Hepatocyte (in vitro differentiated cells): ENCODE data around the gene UBE2Q1. TPM values are rescaled to one million over a fixed set of nuclear protein-coding genes. Genes with fewer than 3 reads are reported as not detected.

ENCODE experiments used
- DNase-seq: peaks from one replicate; pipeline ENCODE4 v3.0.0-alpha.2; 2016; ENCODE audit warnings: low spot score
- H2AFZ ChIP-seq: fragments of 200-600 bp; sonication (generic); 2 replicates; pipeline ENCODE4 v1.6.0; 2016; ENCODE audit warnings: antibody characterized with exemption, mild to moderate bottlenecking
- H3K27ac ChIP-seq: fragments of 200-600 bp; sonication (generic); 2 replicates; pipeline ENCODE4 v1.5.1; 2016; ENCODE audit warnings: mild to moderate bottlenecking
- H3K27me3 ChIP-seq: fragments of 200-600 bp; sonication (generic); 2 replicates; pipeline ENCODE4 v1.6.1; 2016
- H3K36me3 ChIP-seq: fragments of 200-600 bp; sonication (generic); replicated peaks from 2 replicates; pipeline ENCODE4 v1.5.1; 2016; ENCODE audit warnings: low read depth; ENCODE audit not compliant: insufficient read depth
- H3K4me1 ChIP-seq: fragments of 200-600 bp; sonication (generic); 2 replicates; pipeline ENCODE4 v1.5.1; 2016; ENCODE audit warnings: mild to moderate bottlenecking, moderate library complexity; ENCODE audit not compliant: insufficient read depth
- H3K4me2 ChIP-seq: fragments of 200-600 bp; sonication (generic); 2 replicates; pipeline ENCODE4 v1.6.0; 2016
- H3K4me3 ChIP-seq: fragments of 200-600 bp; sonication (generic); 2 replicates; pipeline ENCODE4 v1.5.1; 2016; ENCODE audit warnings: mild to moderate bottlenecking
- H3K79me2 ChIP-seq: fragments of 200-600 bp; sonication (generic); 2 replicates; pipeline ENCODE4 v1.6.0; 2017; ENCODE audit warnings: mild to moderate bottlenecking
- H3K9me2 ChIP-seq: fragments of 200-600 bp; sonication (generic); replicated peaks from 2 replicates; pipeline ENCODE4 v1.6.0; 2017; ENCODE audit warnings: mild to moderate bottlenecking; ENCODE audit not compliant: insufficient read depth
- H3K9me3 ChIP-seq: fragments of 200-600 bp; sonication (generic); 2 replicates; pipeline ENCODE4 v1.5.1; 2016; ENCODE audit warnings: low read depth, mild to moderate bottlenecking
- H4K20me1 ChIP-seq: fragments of 200-600 bp; sonication (generic); 2 replicates; pipeline ENCODE4 v1.6.0; 2016; ENCODE audit warnings: mild to moderate bottlenecking; ENCODE audit not compliant: insufficient read depth, poor library complexity, severe bottlenecking
- EZH2 ChIP-seq: fragments of 200-600 bp; sonication (generic); IDR thresholded peaks from 2 replicates; pipeline ENCODE4 v1.6.1; 2016; ENCODE audit warnings: antibody characterized with exemption, mild to moderate bottlenecking, borderline replicate concordance
- EZH2phosphoT487 ChIP-seq: fragments of 200-600 bp; sonication (generic); IDR thresholded peaks from one replicate; pipeline ENCODE4 v1.6.1; 2018; ENCODE audit warnings: antibody characterized with exemption, mild to moderate bottlenecking, low read depth, moderate library complexity; ENCODE audit not compliant: unreplicated experiment, severe bottlenecking
- WGBS: methylation state at CpG from one replicate; pipeline ENCODE4 v1.1.6; 2016; ENCODE audit warnings: low lambda C conversion rate; ENCODE audit errors: missing lambda C conversion rate; 5-methylcytosine and 5-hydroxymethylcytosine counted together
- polyA plus RNA-seq: library from polyadenylated mRNA; unstranded; fragments of >200 nt; fragmentation: Nextera tagmentation; extraction: Ambion mirVana; gene quantifications from 2 replicates; pipeline ENCODE4 v1.2.1, GENCODE V29; 2016
- total RNA-seq: library from RNA; depleted of rRNA; stranded (reverse); fragments of >200 nt; gene quantifications from 2 replicates; pipeline ENCODE4 v1.2.3, GENCODE V29; 2014
- TF ChIP-seq, protein P1 (sequence below): fragments of 200-600 bp; sonication (generic); IDR thresholded peaks from 2 replicates; pipeline ENCODE4 v1.5.1; 2016; ENCODE audit warnings: antibody characterized with exemption, mild to moderate bottlenecking; ENCODE audit not compliant: poor library complexity

UBE2Q1 gene
- total and polyA plus RNA-seq, 2 experiments from 2014 or later: 46.9 to 60.3 TPM

DNA sequence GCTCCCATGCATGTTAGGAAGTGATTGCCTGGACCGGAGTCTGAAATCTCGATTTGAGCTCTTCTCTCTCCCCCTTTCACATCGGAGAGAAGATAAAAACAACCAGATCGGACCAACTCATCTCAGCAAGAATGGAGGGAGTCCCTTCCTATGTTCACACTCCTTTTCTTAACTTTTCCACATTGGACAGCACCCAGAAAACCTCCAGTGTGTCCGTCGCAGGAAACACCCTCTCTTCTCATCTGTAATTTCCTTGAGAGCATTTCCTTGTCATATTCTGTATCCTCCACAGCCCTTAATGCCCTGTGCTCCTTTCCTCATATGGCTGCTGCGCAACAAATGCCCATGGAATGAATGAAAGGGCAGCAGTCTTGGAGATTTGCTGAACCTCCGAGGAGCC is 57.9 kb downstream of the UBE2Q1 start:
- no peak overlapping the region for H3K4me3 ChIP-seq
- H3K27ac ChIP-seq: no peak overlapping the region

DNA sequence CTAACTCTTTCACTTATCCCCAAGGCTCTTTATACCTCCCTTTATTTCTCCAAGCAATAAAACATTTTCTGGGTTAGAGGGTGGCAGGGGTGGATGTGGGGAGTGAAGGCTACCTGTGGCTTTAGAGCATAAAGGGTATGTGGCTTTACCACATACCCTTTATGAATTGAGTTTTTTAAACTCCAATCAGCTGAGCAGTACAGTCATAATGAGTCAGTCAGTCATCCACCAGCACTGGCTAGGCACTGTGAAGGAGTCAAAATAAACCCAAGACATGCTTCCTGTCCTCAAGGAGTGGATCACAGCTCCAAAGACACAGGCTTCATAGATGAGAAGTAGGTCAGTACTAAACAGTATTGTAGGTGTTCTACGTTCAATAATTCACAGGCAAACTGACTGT is 59.0 kb downstream of the UBE2Q1 start:
- Histone ChIP-seq H3K27ac (no peak overlapping the region), H4K20me1 (no peaks in the 10 kb centered on the region), H3K79me2 (no peaks in the 10 kb centered on the region), H3K4me3 (no peak overlapping the region), H3K9me3 (no peaks in the 10 kb centered on the region), H2AFZ (no peak overlapping the region), H3K4me1 (peaks cover 5% of the 10 kb centered on the region), H3K36me3 (no peaks in the 10 kb centered on the region), H3K27me3 (peaks cover 59% of the 10 kb centered on the region), H3K4me2 (no peak overlapping the region), H3K9me2 (no peaks in the 10 kb centered on the region)
- TF ChIP-seq, protein P1, sequence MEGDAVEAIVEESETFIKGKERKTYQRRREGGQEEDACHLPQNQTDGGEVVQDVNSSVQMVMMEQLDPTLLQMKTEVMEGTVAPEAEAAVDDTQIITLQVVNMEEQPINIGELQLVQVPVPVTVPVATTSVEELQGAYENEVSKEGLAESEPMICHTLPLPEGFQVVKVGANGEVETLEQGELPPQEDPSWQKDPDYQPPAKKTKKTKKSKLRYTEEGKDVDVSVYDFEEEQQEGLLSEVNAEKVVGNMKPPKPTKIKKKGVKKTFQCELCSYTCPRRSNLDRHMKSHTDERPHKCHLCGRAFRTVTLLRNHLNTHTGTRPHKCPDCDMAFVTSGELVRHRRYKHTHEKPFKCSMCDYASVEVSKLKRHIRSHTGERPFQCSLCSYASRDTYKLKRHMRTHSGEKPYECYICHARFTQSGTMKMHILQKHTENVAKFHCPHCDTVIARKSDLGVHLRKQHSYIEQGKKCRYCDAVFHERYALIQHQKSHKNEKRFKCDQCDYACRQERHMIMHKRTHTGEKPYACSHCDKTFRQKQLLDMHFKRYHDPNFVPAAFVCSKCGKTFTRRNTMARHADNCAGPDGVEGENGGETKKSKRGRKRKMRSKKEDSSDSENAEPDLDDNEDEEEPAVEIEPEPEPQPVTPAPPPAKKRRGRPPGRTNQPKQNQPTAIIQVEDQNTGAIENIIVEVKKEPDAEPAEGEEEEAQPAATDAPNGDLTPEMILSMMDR: no peak
- no peak for TF ChIP-seq EZH2phosphoT487
- no peak for TF ChIP-seq EZH2
- DNase-seq: no peak
- 95% methylated on average over 1 of the region's 1 CpG for WGBS

More for the DNA sequence above, 57.9 kb downstream of the UBE2Q1 start:
- no peaks in the 10 kb centered on the region for H4K20me1 ChIP-seq
- TF ChIP-seq, protein P1: no peak
- TF ChIP-seq EZH2phosphoT487 (no peak), EZH2 (no peak)
- H3K79me2 ChIP-seq: no peaks in the 10 kb centered on the region
- no peak for DNase-seq
- peaks cover 63% of the 10 kb centered on the region for H3K27me3 ChIP-seq
- no peaks in the 10 kb centered on the region for H3K9me2 ChIP-seq
- 86% methylated on average over 8 of the region's 8 CpGs for WGBS
- peaks cover 5% of the 10 kb centered on the region for H3K4me1 ChIP-seq
- no peak overlapping the region for H2AFZ ChIP-seq
- no peaks in the 10 kb centered on the region for H3K9me3 ChIP-seq
- no peaks in the 10 kb centered on the region for H3K36me3 ChIP-seq
- H3K4me2 ChIP-seq: no peak overlapping the region

Other genes starting within 250 kb of the UBE2Q1 start
- gene AQP10, start 237.6 kb downstream of the UBE2Q1 start, total RNA-seq: 0.96 and 2.0 TPM in 2 replicates
- gene AQP10, start 237.6 kb downstream of the UBE2Q1 start, polyA plus RNA-seq: 3.0 and 3.6 TPM in 2 replicates
- gene ATP8B2, start 233.1 kb downstream of the UBE2Q1 start, total RNA-seq: 30.1 and 42.0 TPM in 2 replicates
- 8.7 and 11.7 TPM in 2 replicates for gene ATP8B2, start 233.1 kb downstream of the UBE2Q1 start, polyA plus RNA-seq
- gene IL6R, start 153.3 kb downstream of the UBE2Q1 start, total RNA-seq: 35.1 and 58.0 TPM in 2 replicates
- gene IL6R, start 153.3 kb downstream of the UBE2Q1 start, polyA plus RNA-seq: 38.5 and 39.2 TPM in 2 replicates
- gene TDRD10, start 56.4 kb downstream of the UBE2Q1 start, total RNA-seq: 0.20 TPM in 1 of 2 replicates, not detected in the other
- 0.09 TPM in 1 of 2 replicates, not detected in the other for gene TDRD10, start 56.4 kb downstream of the UBE2Q1 start, polyA plus RNA-seq
- 0.32 and 0.60 TPM in 2 replicates for gene SHE, start 56.2 kb downstream of the UBE2Q1 start, total RNA-seq
- gene SHE, start 56.2 kb downstream of the UBE2Q1 start, polyA plus RNA-seq: 0.41 TPM in 1 of 2 replicates, not detected in the other
- 0.08 and 0.70 TPM in 2 replicates for gene CHRNB2, start 9.1 kb upstream of the UBE2Q1 start, total RNA-seq
- gene CHRNB2, start 9.1 kb upstream of the UBE2Q1 start, polyA plus RNA-seq: 0.33 TPM in 1 of 2 replicates, not detected in the other
- 103 and 104 TPM in 2 replicates for gene ADAR, start 49.5 kb upstream of the UBE2Q1 start, total RNA-seq
- 57.4 and 65.8 TPM in 2 replicates for gene ADAR, start 49.5 kb upstream of the UBE2Q1 start, polyA plus RNA-seq